ENCODE measurements around the gene ASXL1. TPM values are rescaled to one million over a fixed set of nuclear protein-coding genes. Genes with fewer than 3 reads are reported as not detected.

Gene ASXL1
- total and polyA plus RNA-seq, 9 of the 15 experiments (the other 6 are each of a cell fraction or from before 2014, with no cell fraction given) = 6.5 to 65.3 (median 32.3) TPM

DNA sequence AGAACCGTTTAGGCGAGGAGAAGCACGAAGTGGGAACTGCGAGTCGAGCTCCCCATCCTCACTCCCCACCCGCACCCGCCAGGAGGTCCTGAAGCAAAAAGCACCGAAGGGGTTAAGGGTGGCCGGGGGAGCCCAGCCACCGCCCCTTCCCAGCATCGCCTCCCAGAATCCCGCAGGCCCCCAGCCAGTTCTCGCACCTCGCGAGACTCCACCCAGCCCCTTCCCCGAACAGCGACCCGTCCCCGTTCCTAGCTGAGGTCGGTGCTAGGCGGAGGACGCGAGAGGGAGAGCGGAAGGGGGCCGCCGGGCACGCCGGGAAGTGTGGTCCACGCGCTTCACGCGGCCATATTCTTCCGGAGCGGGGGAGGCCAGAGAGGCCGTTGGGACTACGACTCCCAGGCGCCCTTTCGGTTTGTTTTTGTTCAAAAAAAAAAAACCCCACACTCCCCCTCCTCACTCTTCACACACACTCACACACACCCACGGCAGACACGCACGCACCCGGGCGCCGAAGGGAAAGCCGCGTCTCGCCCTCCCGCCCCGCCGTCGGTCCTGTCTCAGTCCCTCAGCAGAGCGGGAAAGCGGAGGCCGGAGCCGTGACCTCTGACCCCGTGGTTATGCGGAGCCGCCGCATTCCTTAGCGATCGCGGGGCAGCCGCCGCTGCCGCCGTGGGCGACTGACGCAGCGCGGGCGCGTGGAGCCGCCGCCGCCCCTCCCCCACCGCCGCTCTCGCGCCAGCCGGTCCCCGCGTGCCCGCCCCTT, at the start of gene ASXL1 (continued):
- TF ChIP-seq ZNF512 (tag; IDR thresholded peaks at IDR 0.05) (no peak), MAZ (CRISPR knock-in tag; conservative IDR thresholded peaks at IDR 0.05 in 1 of 2, IDR thresholded peaks at IDR 0.05 in 1 of 2) (peak; percentile 85 to 95; a peak in 3 of 4 replicates), ZNF57 (CRISPR knock-in tag; IDR thresholded peaks at IDR 0.05) (no peak), C11orf30 (IDR thresholded peaks at IDR 0.05; ENCODE audit: low read depth) (no peak), PRPF4 (IDR thresholded peaks at IDR 0.05; ENCODE audit: insufficient read depth, low read depth, low read length, poor library complexity, severe bottlenecking) (no peak), JUN (IDR thresholded peaks at IDR 0.05; ENCODE audit: borderline replicate concordance, low read depth, low read length) (no peak), JUN (CRISPR knock-in tag; IDR thresholded peaks at IDR 0.05; ENCODE audit: borderline replicate concordance) (no peak), ZNF668 (CRISPR knock-in tag; IDR thresholded peaks at IDR 0.05) (no peak), SP1 (CRISPR knock-in tag; IDR thresholded peaks at IDR 0.05) (peak; percentile 82), NKRF (IDR thresholded peaks at IDR 0.05; ENCODE audit: borderline replicate concordance) (peak; percentile 49; the same call in 1 of the 2 replicates), HCFC1 (IDR thresholded peaks at IDR 0.05; ENCODE audit: low read depth, low read length) (peak; percentile 97), NCOA2 (IDR thresholded peaks at IDR 0.05; ENCODE audit: partially characterized antibody in 2 of 2) (no peak), RNF2 (IDR thresholded peaks at IDR 0.05) (peak; percentile 64; the same call in 1 of the 2 replicates), ZNF764 (CRISPR knock-in tag; IDR thresholded peaks at IDR 0.05; ENCODE audit: low read depth) (no peak), ZNF507 (tag; conservative IDR thresholded peaks at IDR 0.05) (no peak), IRF2 (CRISPR knock-in tag; IDR thresholded peaks at IDR 0.05) (no peak), MAX (CRISPR knock-in tag; IDR thresholded peaks at IDR 0.05) (peak; percentile 79), ZNF766 (CRISPR knock-in tag; conservative IDR thresholded peaks at IDR 0.05) (peak; percentile 59; the same call in 1 of the 2 replicates), MAFF (IDR thresholded peaks at IDR 0.05; ENCODE audit: low read length) (peak; percentile 74; the same call in 1 of the 2 replicates), BCL6 (CRISPR knock-in tag; IDR thresholded peaks at IDR 0.05) (no peak)
- TF ChIP-seq, protein P1, sequence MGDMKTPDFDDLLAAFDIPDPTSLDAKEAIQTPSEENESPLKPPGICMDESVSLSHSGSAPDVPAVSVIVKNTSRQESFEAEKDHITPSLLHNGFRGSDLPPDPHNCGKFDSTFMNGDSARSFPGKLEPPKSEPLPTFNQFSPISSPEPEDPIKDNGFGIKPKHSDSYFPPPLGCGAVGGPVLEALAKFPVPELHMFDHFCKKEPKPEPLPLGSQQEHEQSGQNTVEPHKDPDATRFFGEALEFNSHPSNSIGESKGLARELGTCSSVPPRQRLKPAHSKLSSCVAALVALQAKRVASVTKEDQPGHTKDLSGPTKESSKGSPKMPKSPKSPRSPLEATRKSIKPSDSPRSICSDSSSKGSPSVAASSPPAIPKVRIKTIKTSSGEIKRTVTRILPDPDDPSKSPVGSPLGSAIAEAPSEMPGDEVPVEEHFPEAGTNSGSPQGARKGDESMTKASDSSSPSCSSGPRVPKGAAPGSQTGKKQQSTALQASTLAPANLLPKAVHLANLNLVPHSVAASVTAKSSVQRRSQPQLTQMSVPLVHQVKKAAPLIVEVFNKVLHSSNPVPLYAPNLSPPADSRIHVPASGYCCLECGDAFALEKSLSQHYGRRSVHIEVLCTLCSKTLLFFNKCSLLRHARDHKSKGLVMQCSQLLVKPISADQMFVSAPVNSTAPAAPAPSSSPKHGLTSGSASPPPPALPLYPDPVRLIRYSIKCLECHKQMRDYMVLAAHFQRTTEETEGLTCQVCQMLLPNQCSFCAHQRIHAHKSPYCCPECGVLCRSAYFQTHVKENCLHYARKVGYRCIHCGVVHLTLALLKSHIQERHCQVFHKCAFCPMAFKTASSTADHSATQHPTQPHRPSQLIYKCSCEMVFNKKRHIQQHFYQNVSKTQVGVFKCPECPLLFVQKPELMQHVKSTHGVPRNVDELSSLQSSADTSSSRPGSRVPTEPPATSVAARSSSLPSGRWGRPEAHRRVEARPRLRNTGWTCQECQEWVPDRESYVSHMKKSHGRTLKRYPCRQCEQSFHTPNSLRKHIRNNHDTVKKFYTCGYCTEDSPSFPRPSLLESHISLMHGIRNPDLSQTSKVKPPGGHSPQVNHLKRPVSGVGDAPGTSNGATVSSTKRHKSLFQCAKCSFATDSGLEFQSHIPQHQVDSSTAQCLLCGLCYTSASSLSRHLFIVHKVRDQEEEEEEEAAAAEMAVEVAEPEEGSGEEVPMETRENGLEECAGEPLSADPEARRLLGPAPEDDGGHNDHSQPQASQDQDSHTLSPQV (IDR thresholded peaks at IDR 0.05) = no peak
